Inferior parietal cortex (tissue), 1 donor: ENCODE measurements around the gene PHF12.
"Not testable (repeated sequence)": the region's sequence is repeated elsewhere in the genome, so short reads cannot be mapped to it uniquely, and the experiment has no call there.

ENCODE experiments used
- DNase-seq: peaks from one replicate; pipeline ENCODE4 v3.0.0-alpha.2; 2016; ENCODE audit errors: extremely low spot score

PHF12 gene

DNA sequence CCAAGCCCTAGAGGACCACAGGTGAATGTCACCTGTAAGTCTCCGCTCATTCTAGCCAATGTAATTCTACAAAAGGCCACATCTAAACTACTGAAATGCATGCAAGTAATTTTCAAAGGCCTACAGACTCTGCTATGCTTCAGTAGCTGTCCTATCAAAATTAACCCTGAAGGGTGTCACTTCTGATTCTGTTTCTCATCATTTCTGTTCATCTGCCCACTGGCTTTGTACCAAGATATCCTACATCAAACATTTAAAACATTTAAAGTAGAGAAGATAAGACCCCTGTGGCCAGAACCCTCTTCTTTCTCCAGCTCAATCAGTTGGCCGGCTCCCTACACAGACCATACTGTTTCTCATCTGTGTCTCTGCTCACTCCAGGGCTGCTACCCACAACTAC, 21.5 kb downstream of the PHF12 start:
- no peak for DNase-seq

DNA sequence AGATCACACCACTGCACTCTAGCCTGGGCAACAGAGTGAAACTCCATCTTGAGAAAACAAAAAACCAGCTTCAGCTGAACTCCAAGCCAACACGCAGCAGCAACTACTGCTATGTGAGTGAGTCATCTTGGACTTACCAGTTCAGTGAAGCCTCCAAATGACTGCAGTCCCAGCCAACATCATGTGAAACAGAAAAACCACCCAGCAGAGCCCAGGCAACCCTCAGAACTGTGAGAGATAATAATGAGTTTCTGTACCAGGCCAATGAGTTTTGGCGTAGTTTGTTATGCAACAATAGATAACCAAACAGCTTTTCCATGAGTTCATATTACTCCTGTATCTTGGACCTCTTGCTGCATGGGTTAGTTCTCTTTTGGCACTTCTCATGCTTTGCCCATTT, 23.3 kb downstream of the PHF12 start:
- no peak for DNase-seq

DNA sequence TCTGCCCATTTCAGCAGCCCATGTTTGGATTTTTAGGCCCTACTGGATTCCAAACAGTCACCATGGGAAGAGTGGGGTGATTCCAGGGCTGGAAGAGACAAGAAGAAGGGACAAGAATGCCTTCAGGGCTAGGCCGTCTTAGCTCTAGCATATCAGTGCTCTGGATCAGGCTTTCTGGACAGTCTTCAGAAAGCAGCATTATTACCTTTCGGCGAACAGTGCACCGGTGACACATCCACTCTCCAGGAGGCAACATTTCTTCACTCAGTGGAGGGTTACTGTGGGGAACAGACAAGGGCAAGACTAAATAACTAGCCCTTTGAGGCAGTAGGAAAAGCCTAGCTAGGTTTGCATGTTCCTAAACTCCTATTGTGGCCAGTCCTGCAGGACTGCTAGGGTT, 24.5 kb downstream of the PHF12 start:
- DNase-seq, result no peak

DNA sequence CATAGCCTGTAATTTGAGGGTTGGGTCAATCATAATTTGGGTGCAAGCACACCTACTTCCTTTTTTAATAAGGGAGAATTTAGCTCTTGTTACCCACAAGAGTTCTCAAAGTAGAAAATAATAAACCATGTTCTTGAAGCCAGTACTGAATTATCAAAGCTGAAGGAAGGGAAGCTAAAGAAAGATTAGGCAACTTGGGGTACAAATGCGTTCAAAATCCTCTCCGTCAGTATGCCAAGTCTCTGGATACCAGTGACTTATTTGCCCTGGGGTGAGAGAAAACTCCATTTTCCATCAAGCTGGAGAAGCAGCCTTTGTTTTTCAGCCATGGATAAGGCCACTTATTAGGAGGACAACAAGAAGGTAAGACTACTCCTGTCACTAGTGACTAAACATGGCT, 25.0 kb downstream of the PHF12 start:
- DNase-seq, result no peak

DNA sequence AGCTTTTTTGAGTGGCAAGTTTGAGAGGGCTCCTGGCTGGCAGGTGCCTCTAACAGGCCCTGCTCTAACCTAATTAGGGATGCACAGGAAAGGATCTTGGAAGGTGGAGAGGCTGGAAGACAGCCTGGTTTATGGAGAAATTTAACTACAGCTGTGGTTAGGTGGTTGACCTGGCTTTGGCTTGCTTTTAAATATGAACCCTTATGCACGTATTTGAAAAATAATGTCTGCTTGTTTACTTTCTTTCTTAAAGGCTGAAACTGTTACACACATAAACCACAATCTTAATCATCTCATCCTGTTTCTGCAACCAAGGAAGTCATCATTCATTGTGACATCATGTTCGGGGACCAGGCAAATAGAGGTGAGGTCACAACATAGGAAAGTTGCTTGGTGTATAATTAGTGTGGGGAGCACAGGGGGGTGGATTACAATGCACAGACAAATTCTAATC, 25.4 kb downstream of the PHF12 start:
- DNase-seq, result no peak

DNA sequence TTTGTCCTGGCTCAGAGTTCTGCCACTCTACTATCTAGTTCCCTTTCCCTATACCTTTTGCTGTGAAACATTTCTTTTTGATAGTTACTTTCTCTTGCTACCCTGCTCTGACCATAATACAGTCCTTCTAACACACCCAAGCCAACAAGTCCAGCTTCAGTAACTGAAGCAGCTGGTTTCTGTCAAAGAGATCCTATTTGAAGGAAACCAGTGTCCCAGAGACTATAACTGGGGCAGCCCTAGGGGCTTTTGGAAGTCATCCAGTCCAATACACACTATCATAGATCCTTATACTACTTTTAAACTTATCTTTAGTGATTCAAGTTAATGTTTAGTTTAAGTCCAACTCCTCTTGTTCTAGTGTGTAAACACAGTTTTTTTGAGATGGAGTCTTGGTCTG, 31.1 kb downstream of the PHF12 start:
- DNase-seq, result no peak

DNA sequence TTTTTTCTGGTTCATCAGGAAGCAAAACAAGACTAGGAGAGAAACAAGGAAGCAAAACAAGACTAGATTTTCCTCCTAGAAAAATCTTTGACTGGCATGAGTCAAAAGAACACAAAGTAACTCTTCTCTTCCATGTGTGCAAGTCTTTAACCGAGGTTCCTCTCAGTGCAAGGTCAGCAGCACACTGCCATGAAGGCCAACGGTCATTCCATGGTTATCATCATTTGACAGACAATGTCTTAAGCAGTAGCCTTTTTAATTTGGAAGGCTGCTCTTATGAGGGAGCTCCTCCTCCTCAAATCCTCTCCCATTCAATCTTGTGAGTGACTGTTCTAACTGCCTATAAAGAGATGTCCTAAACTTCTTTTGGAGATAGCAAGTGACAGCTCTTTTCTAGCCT, 33.0 kb downstream of the PHF12 start:
- no peak for DNase-seq

DNA sequence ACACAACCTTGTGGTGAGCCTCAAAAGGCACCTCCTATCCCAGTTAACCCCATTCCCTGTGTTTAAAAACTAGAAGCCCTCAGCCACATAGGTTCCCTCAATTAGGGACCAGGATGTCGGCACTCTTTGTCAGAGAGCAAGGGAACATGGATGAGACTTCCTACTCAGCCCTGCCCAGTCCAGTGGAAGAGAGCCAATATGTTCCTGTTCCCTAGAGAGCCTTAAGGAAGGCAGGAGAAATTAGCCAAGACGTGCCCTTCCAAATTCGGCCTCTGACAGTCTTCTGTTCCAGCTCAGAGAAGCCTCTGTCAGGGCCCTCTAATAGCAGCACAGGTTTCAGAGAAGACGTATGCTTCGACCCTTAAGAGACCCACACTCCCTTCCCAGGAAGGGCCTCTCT, 33.9 kb downstream of the PHF12 start:
- DNase-seq, result no peak

DNA sequence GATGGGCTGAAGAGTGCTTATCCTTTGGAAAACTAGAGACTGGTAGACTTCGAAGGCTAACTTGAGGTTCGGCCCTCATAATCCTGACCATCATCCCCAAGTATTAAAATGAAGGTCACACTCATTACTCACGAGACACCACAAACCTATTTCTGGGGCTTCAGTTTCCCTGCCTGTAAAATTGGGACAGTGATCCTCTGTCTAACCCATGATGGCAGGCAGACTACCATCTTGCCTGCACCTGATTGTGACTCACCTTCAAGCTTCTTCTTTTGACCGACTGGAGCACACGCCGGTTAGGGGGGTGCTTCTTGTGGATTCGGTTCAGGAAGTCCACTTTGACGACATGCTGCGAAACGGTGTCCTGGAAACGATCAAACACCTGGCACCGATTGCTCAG, 34.3 kb downstream of the PHF12 start:
- DNase-seq, result no peak

DNA sequence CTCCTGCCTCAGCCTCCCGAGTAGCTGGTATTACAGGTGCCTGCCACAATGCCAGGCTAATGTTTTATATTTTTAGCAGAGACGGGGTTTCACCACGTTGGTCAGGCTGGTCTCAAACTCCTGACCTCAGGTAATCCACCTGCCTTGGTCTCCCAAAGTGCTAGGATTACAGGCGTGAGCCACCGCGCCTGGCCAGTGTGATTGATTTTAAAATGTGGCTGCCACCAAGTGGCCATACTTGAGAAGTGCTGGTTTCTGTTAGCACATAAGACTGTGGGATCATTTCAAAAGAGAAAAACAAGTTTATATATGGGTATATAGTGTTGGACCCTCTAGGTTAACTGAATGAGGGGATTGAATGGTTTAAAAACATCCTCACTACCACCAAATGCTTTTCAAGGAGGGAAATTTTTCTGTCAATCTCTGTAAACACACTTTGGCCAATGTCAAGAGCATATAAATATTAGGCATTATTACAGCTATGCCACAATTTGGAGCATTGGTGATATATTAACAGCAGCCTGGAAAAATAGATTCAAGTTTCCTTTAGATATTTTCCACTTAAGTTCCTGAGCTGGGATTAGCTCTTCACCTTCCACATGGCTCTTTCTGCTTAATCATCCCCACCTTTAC, 34.9 kb downstream of the PHF12 start:
- no peak for DNase-seq

DNA sequence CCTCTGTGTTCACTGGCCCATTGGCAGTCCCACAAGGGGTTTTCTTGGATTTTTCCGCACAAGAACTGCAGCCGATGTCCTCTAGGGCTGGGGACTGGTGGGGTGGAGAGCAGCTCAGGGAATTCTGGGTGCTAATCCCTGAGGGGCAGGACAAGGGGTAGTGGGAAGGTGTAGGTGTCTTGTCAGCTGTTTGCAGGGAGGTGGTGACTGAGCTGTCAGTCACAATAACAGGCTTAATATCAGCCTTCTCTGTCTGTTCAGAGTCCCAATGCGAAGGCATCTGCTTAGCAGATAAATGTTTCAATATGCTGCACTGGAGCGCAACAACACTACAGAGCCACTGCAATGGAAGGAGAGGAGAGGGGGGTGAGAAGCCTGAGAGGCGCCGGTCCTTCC, 38.4 kb downstream of the PHF12 start:
- no peak for DNase-seq

DNA sequence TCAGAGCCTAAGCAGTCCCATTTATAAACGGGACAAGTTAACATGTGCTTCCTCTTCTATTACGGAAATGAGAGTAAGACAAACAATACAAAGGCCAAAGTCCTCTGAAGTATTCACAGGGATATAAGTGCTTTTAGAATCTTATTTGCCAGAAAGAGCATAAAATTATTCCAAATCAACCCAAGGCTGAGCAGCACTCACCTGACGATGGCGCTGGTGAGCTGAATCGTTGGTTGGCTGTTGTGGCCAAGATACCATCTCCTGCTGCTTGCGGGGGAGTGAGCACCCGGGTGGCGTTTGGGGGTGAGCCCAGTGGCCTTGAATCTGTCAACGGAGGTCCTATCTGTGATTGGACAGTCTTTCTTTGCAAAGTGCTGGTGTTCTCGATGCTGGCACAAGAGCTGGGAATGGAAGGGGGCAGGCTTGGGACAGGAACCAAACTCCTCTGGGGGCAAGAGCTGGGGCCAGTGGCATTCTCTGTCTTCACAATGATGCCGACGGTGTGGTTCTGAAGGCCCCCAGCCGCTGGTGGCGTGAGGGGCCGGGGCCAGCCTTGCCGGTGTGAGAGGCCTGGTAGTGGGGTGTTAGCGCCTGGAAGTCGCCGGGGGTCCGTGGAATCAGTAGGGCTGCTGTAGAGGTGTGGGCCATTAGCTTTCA, 38.9 kb downstream of the PHF12 start:
- no peak for DNase-seq

DNA sequence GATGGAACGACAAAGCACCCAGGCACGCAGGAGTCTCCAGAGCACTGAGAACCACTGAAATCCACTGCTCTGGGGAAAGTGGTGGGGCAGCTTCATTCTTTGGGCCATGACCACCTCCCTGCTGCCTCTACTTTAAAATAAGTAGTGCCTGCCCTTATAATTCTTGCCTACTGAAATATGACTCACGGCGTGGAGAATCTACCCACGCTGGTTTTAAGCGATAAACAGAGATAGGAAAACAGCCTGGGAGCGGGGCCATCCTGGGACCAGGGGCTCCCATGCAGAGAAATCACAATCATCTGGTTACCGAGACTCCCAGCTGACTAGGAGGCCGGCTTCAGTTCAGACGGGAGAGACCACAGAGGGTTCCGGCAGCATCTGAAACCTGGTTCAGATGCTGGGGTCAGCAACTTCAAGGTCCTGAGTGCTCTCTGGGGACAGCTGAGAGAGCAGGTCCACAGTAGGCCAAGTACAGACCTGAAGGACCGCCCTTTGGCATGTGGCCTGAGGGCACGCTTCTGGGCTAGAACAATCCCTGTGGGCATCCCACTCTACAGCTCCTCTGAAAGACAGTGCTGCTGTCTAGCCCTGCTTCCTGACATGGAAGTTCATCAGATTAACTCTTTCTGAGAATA, 39.8 kb downstream of the PHF12 start:
- DNase-seq, result no peak

DNA sequence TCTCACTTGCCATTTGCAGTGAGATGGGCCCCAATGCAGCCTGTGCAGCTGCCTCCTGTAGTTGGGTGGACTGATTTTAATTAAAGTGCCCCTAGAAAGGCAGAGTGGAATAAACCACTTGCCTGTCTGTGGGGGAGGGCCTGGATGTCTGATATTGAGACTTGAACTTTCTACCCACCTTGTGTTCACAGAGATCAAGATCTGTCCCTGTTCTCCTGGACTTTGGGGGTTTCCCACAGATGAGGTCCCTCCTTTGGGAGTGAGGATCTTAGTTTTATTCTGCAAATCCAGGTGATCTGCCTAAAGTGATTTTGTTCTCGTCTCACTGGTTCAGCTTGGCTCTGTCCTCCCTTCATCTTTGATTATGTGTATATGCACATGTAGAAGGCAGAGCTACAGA, 40.8 kb downstream of the PHF12 start:
- DNase-seq, result no peak

DNA sequence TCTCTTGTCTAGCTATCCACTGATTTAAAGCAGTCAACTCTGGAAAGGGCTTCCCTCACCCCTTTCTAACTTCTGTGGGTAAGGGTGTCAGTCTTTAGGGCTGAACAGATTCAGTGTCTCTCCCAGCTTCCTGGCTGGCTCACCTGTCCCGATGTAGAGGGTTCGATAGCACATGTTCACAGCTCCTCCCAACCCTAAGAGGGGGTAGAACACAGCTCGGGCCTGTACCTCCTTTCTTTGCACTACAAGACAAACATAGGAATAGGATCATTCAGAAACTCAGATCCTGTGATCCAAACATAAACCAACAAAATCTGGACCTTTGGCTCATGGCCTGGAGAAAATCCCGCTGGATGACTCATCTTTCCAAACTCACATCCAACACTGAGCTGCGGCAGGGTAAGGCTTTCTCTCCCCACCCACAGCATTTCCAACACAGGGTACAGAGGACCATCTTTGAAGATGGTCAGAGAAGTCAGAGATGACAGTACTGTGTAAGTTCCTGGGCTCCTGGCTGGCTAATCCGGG, 42.6 kb downstream of the PHF12 start:
- no peak for DNase-seq

DNA sequence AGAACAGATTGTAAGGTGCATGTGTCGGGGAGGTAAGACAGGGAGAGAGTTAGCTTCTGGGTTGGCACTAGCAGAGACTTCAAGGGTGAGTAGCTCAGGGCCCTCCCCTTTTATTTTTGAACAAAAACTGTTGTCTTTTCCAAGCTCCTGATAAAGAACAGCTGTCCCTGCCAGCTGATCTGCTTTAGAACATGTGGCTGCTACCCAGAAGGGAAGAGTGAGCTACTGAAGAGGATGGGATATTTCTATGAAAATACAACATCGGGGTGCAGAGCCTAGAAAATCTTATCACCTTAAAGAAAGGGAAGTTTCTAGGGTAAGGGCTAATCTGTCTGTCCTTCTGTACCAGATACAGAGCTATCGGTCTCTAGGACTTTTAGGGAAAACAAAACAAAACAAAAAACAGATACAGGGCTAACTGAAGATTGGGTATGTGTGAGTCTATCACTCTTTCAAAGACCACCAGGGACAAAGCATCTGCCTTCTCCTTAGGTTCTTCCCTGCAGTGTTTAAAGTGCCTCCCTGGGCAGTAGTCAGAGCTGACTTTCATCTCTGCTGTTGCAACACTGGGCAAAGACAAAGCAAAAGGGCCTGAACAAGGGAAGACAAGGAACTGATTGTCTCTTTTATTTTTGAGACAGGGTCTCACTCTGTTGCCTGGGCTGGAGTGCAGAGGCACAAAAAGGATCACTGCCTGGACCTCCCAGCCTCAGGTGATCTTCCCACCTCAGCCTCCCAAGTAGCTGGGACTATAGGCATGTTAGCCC, 43.4 kb downstream of the PHF12 start:
- no peak for DNase-seq

DNA sequence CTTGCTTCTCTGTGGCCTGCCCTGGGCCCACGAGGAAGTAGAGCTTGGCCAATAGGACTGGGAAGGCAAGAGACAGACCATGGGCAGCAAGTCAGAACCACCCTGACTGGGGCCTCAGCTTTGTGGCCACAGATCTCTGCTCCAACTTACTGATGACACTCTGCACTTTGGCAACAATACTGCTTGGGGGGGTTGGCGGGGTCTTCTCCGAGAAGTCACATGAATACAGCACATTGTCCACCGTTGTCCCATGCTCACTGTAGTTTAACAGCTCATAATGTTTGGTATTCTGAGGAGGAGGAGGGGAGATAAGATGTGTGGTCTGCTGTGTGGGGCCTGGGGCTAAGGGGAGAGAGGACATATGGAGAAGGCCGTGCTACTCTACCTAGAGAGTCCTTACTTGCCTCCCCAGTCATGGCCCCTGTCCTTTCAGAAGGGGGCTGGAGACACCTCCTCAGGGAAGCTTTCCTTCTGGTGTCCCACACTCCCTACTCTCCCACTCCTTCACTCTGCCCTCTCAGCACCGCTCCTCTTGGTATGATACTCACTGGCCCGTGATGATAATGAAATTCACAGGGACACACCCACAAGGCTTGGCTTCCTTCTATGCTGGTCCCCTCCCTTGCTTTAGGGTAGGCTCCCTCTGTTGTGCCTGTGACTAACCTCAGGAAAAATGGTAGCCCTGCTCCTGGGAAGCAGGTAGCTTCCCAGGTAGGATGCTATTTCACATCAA, 44.4 kb downstream of the PHF12 start:
- no peak for DNase-seq

DNA sequence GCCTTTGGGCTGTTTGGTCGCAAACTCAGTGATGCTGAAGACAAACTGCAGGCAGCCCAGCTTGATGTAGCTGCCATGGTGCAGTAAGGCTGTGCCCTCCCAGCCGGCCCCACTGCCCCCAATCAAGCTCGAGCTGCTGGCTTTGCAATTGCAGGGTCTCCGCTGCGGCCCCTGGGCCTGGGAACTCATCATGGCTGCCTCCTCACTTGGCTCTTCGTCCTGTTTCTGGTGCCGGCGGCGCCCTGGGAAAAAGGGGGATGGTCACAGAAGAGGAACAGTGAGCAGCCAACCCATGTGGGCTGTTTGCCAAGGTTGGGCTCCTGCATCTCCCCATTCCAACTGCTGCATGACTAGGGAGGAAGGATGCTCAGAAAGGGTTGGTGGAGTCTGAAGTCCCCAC, 45.0 kb downstream of the PHF12 start:
- no peak for DNase-seq

DNA sequence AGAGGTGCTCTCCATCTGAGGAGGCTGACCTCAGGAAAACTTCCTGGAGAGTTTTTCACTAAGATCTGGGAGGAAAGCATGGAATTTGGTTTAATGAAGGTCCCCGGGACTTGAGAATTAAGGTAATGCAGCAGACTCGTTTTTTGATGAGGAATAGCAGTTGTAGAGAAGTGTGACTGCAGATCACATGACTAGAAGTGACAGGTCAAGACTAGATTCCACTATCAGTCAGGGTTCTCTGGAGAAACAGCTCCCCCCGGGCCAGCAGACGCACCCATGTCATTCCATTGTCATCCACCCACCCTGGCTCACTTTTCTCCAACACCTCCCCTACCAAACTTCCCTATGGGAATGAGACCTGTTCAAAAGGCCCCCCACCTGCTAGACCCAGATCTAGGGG, 46.5 kb downstream of the PHF12 start:
- no peak for DNase-seq

DNA sequence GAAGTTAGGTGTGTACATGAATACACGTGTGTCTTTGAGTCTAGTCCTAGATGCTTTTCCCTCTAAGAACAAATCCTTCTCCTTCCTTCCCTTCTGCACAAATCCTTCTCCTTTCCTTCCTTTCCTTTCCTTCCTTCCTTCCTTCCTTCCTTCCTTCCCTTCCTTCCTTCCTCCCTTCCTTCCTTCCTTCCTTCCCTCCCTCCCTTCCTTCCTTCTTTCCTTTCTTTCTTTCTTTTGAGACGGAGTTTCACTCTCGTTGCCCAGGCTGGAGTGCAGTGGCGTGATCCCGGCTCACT, 47.8 kb downstream of the PHF12 start:
- DNase-seq, result not testable (repeated sequence)

DNA sequence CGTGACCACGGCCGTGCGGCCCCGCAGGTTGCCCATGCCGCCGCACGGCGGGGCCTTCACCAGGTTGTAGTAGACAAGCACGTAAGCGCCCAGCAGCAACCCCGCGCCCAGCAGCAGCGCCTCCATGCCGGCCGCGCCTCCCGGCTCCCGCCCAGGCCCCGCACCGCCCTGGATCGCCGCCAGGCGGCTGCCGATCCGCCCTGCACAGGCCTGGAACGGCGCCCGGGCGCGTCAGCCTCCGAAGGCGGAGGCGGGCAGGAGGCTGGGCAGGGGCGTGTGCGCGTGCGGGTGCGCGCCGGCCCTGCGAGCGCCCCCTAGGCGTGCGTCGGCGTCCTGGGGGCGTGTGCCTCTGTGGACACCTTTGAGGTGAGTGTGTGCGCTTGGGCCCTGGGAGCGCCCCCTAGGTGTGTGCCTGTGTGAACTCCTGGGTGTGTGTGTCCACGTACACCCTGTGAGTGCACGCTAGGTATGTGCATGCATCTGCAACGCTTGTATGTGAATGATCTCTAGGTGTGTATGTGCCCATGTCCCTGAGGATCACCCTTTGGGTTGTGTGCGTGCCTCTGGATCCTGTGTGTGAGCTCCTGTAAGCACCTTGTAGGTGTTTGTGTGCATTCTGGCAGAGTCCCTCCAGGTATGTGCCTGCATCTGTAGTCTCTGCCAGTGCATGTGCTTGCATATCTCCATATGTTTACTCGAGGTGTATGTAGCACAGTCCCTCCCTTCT, 48.3 kb downstream of the PHF12 start, which contains the start of gene DHRS13:
Gene DHRS13, minus strand, starts transcription at position 261 of the 727 bp plus-strand sequence. Its CDS starts 135 bp downstream, at position 126.
- DNase-seq, result peak; percentile 78
